GM11168 (cell line): ENCODE data around the gene KCNIP1.

Experiments
- in situ Hi-C: fragments of 300-500 bp; cut with MboI; formaldehyde crosslinking; loops from one replicate; pipeline ENCODE4 v1.12.0; 2022; ENCODE audit warnings: low sequenced_read_pairs; ENCODE audit not compliant: unreplicated experiment

KCNIP1 gene

GRCh38 chr5:170585273-170585948 lies 81.6 kb downstream of the KCNIP1 start:
- in situ Hi-C loops, result no loop called here

GRCh38 chr5:170587808-170588207 lies 84.0 kb downstream of the KCNIP1 start:
- in situ Hi-C loops, result no loop called here

GRCh38 chr5:170589643-170590042 lies 85.8 kb downstream of the KCNIP1 start:
- in situ Hi-C loops, result no loop called here

GRCh38 chr5:170590566-170590965 lies 86.7 kb downstream of the KCNIP1 start:
- in situ Hi-C loops, result no loop called here

- in situ Hi-C loops, result no loop called here
Observed at GRCh38 chr5:170591054-170591453, 87.2 kb downstream of the KCNIP1 start.

GRCh38 chr5:170596482-170597044 lies 92.7 kb downstream of the KCNIP1 start:
- in situ Hi-C loops, result no loop called here

- in situ Hi-C loops, result no loop called here
Observed at GRCh38 chr5:170597109-170597751, 93.4 kb downstream of the KCNIP1 start.

- in situ Hi-C loops, result no loop called here
Observed at GRCh38 chr5:170597872-170598271, 94.1 kb downstream of the KCNIP1 start.

GRCh38 chr5:170599756-170600155 lies 95.9 kb downstream of the KCNIP1 start:
- in situ Hi-C loops, result loop anchor here (10.0 to 25.0 kb wide), 2 partner anchors 145 to 337 kb away; no protein-coding TSS in a partner anchor

GRCh38 chr5:170601619-170602018 lies 97.8 kb downstream of the KCNIP1 start:
- in situ Hi-C loops, result loop anchor here (10.0 to 25.0 kb wide), 2 partner anchors 147 to 339 kb away; no protein-coding TSS in a partner anchor

- in situ Hi-C loops, result loop anchor here (10.0 to 25.0 kb wide), 2 partner anchors 148 to 341 kb away; no protein-coding TSS in a partner anchor
Observed at GRCh38 chr5:170603109-170603508, 99.3 kb downstream of the KCNIP1 start.

- in situ Hi-C loops, result loop anchor here (10.0 to 25.0 kb wide), 2 partner anchors 149 to 342 kb away; no protein-coding TSS in a partner anchor
Observed at GRCh38 chr5:170603578-170604565, 100.1 kb downstream of the KCNIP1 start.

GRCh38 chr5:170606941-170607340 lies 103.1 kb downstream of the KCNIP1 start:
- in situ Hi-C loops, result loop anchor here (10.0 to 25.0 kb wide), 2 partner anchors 152 to 345 kb away; no protein-coding TSS in a partner anchor

GRCh38 chr5:170611449-170612090 lies 107.8 kb downstream of the KCNIP1 start:
- in situ Hi-C loops, result loop anchor here (25.0 kb wide), 1 partner anchor 349 kb away; no protein-coding TSS in a partner anchor

- in situ Hi-C loops, result loop anchor here (25.0 kb wide), 1 partner anchor 350 kb away; no protein-coding TSS in a partner anchor
Observed at GRCh38 chr5:170612256-170612678, 108.4 kb downstream of the KCNIP1 start.

- in situ Hi-C loops, result loop anchor here (25.0 kb wide), 1 partner anchor 352 kb away; no protein-coding TSS in a partner anchor
Observed at GRCh38 chr5:170614065-170614490, 110.3 kb downstream of the KCNIP1 start.

- in situ Hi-C loops, result loop anchor here (25.0 kb wide), 1 partner anchor 352 kb away; no protein-coding TSS in a partner anchor
Observed at GRCh38 chr5:170614720-170615119, 110.9 kb downstream of the KCNIP1 start.

GRCh38 chr5:170617533-170618490 lies 114.0 kb downstream of the KCNIP1 start:
- in situ Hi-C loops, result loop anchor here (25.0 kb wide), 1 partner anchor 356 kb away; no protein-coding TSS in a partner anchor
